Fibroblast of lung (primary cell): ENCODE data around the gene FGF14.

ENCODE experiments used
- EZH2 ChIP-seq: IDR thresholded peaks from 2 replicates; pipeline ENCODE4 v1.5.1; 2012; ENCODE audit warnings: low read length, control low read depth, mild to moderate bottlenecking; ENCODE audit errors: missing control alignments
- TF ChIP-seq, protein P1 (sequence below), 2 donors: IDR thresholded peaks in 1 of 2; conservative IDR thresholded peaks in 1 of 2; 1 replicate in 1 of 2; 2 replicates in 1 of 2; pipeline ENCODE4 v1.5.1; 2011 to 2012; ENCODE audit warnings: low read length in 2 of 2, control low read depth in 1 of 2, inconsistent platforms in 1 of 2, low read depth in 1 of 2, mild to moderate bottlenecking in 1 of 2

DNA sequence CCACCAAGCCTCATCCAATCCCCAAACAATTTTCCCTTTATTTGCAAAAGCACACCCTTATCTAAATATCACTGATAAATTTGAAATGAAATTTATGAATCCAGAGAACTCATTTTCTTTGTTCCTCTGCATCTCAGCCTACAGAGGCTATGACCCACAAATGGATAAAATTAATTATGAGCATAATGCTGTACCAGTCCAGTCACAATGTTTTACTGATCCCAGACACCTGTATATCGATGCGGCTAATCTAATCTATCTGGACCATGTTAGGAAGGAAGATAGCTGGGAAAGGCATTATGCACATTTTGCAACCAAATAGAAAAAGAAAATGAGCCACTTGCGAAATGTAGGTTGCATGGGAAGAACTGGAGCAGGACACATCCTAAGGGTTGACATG lies 150.0 kb downstream of the FGF14 start:
- TF ChIP-seq, protein P1, sequence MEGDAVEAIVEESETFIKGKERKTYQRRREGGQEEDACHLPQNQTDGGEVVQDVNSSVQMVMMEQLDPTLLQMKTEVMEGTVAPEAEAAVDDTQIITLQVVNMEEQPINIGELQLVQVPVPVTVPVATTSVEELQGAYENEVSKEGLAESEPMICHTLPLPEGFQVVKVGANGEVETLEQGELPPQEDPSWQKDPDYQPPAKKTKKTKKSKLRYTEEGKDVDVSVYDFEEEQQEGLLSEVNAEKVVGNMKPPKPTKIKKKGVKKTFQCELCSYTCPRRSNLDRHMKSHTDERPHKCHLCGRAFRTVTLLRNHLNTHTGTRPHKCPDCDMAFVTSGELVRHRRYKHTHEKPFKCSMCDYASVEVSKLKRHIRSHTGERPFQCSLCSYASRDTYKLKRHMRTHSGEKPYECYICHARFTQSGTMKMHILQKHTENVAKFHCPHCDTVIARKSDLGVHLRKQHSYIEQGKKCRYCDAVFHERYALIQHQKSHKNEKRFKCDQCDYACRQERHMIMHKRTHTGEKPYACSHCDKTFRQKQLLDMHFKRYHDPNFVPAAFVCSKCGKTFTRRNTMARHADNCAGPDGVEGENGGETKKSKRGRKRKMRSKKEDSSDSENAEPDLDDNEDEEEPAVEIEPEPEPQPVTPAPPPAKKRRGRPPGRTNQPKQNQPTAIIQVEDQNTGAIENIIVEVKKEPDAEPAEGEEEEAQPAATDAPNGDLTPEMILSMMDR (conservative IDR thresholded peaks at IDR 0.05 in 1 of 2, IDR thresholded peaks at IDR 0.05 in 1 of 2; ENCODE audit: low read depth in 1 of 2, low read length in 2 of 2), result no peak
- TF ChIP-seq EZH2, result no peak
